Effector CD4-positive, alpha-beta T cell (primary cell): ENCODE results near the gene CFL1.
A peak's percentile ranks its signal among the peaks of the same experiment; 100 is the strongest.

Source experiments
- DNase-seq: peaks from one replicate; pipeline ENCODE4 v3.0.0-alpha.2; 2020

The CFL1 gene

GRCh38 chr11:65869643-65870306, 11.8 kb upstream of the CFL1 start:
- DNase-seq = no peak

GRCh38 chr11:65868907-65869306, 10.9 kb upstream of the CFL1 start:
- no peak for DNase-seq

GRCh38 chr11:65868076-65868667, 10.2 kb upstream of the CFL1 start:
- no peak for DNase-seq

GRCh38 chr11:65867284-65868071, 9.5 kb upstream of the CFL1 start:
- DNase-seq = no peak

GRCh38 chr11:65866509-65867283, 8.7 kb upstream of the CFL1 start:
- no peak for DNase-seq

GRCh38 chr11:65865550-65866172, 7.7 kb upstream of the CFL1 start:
- no peak for DNase-seq

- no peak for DNase-seq
Observed at GRCh38 chr11:65864706-65865471, 6.9 kb upstream of the CFL1 start.

GRCh38 chr11:65863889-65864705, 6.1 kb upstream of the CFL1 start:
- DNase-seq = no peak

GRCh38 chr11:65862941-65863888, 5.2 kb upstream of the CFL1 start:
- DNase-seq = peak; percentile 0

GRCh38 chr11:65862191-65862735, 4.3 kb upstream of the CFL1 start:
- DNase-seq = no peak

- DNase-seq = no peak
Observed at GRCh38 chr11:65861533-65862183, 3.7 kb upstream of the CFL1 start.

- no peak for DNase-seq
Observed at GRCh38 chr11:65861165-65861505, 3.2 kb upstream of the CFL1 start.

GRCh38 chr11:65860278-65861164, 2.5 kb upstream of the CFL1 start, which contains the start of gene MUS81:
TSS of gene MUS81 (plus strand) at chr11:65860433. CDS start at chr11:65860754, 321 bp downstream.
- peak; percentile 95 for DNase-seq

GRCh38 chr11:65859812-65860277, 1.9 kb upstream of the CFL1 start:
- DNase-seq = no peak

- DNase-seq = peak; percentile 97
Observed at GRCh38 chr11:65859095-65859811, 1.3 kb upstream of the CFL1 start.

- DNase-seq = no peak
Observed at GRCh38 chr11:65858681-65859087, 704 bp upstream of the CFL1 start.

- DNase-seq = peak; percentile 57
Observed at GRCh38 chr11:65857500-65857852, 504 bp downstream of the CFL1 start.
